Endodermal cell (in vitro differentiated cells): ENCODE measurements around the gene FAM209B. TPM values are rescaled to one million over a fixed set of nuclear protein-coding genes. Genes with fewer than 3 reads are reported as not detected.

Source experiments
- DNase-seq: peaks from one replicate; pipeline ENCODE4 v3.0.0-alpha.2; 2017
- H3K27ac ChIP-seq: 2 replicates; pipeline ENCODE4 v1.5.1; 2013; ENCODE audit warnings: mild to moderate bottlenecking, low read depth, low read length, moderate library complexity
- H3K27me3 ChIP-seq: 2 replicates; pipeline ENCODE4 v1.6.1; 2013; ENCODE audit warnings: mild to moderate bottlenecking, low read length, moderate library complexity; ENCODE audit not compliant: insufficient read depth, control insufficient read depth, poor library complexity, severe bottlenecking
- H3K36me3 ChIP-seq: 2 replicates; pipeline ENCODE4 v1.7.0; 2013; ENCODE audit warnings: mild to moderate bottlenecking, low read length, moderate library complexity; ENCODE audit not compliant: control insufficient read depth, insufficient read depth
- H3K4me1 ChIP-seq: one replicate; pipeline ENCODE4 v1.7.0; 2013; ENCODE audit warnings: low read length; ENCODE audit not compliant: control insufficient read depth, insufficient read depth
- H3K4me3 ChIP-seq: 2 replicates; pipeline ENCODE4 v1.5.1; 2013; ENCODE audit warnings: mild to moderate bottlenecking, low read length, moderate library complexity
- H3K9ac ChIP-seq: 2 replicates; pipeline ENCODE4 v1.6.1; 2013; ENCODE audit warnings: mild to moderate bottlenecking, low read length, moderate library complexity; ENCODE audit not compliant: poor library complexity, severe bottlenecking; ENCODE audit errors: extremely low read depth
- H3K9me3 ChIP-seq: 2 replicates; pipeline ENCODE4 v1.6.1; 2013; ENCODE audit warnings: mild to moderate bottlenecking, low read length, moderate library complexity; ENCODE audit not compliant: control insufficient read depth
- H3K27ac Mint-ChIP-seq: 2 replicates; pipeline ENCODE4 v1.8.0; 2020; ENCODE audit warnings: mixed read lengths
- H3K27me3 Mint-ChIP-seq: 2 replicates; pipeline ENCODE4 v1.8.0; 2021; ENCODE audit warnings: mild to moderate bottlenecking, mixed read lengths; ENCODE audit not compliant: insufficient read depth
- H3K36me3 Mint-ChIP-seq: 2 replicates; pipeline ENCODE4 v1.8.0; 2020; ENCODE audit warnings: low read depth, mixed read lengths
- H3K4me1 Mint-ChIP-seq: 2 replicates; pipeline ENCODE4 v1.8.0; 2020; ENCODE audit warnings: mixed read lengths
- H3K4me3 Mint-ChIP-seq: 2 replicates; pipeline ENCODE4 v1.8.0; 2020; ENCODE audit warnings: mild to moderate bottlenecking, moderate library complexity, mixed read lengths
- H3K9me3 Mint-ChIP-seq: 2 replicates; pipeline ENCODE4 v1.8.0; 2020; ENCODE audit warnings: mild to moderate bottlenecking, mixed read lengths
- WGBS, 2 experiments: methylation state at CpG; one replicate each; pipeline versions ENCODE4 v1.1.5 to v1.1.7; 2013; ENCODE audit warnings: missing lambda C conversion rate in 2 of 2, mixed read lengths in 1 of 2; ENCODE audit not compliant: insufficient coverage in 1 of 2, insufficient read length in 1 of 2; 5-methylcytosine and 5-hydroxymethylcytosine counted together
- total RNA-seq, 2 donors: library from RNA; stranded (reverse); fragmentation: NEBNext Ultra II Directional in 1 of 2; extraction: Animal tissue kit (Norgen Biotek cat#: 25700) in 1 of 2; gene quantifications; 2 replicates in 1 of 2; 3 replicates in 1 of 2; pipeline ENCODE4 v1.2.1, GENCODE V29; 2021
- TF ChIP-seq, protein P1 (sequence below): fragments of 200-600 bp; sonication (generic); conservative IDR thresholded peaks from 2 replicates; pipeline ENCODE4 v1.5.0; 2021; ENCODE audit warnings: antibody characterized with exemption, mild to moderate bottlenecking

FAM209B gene
- total RNA-seq, 2 donors from 2014 or later = 0.77 TPM; not detected in 1

- Mint-ChIP-seq H3K27me3 (no peaks in the 10 kb centered on the region), H3K4me3 (no peak overlapping the region), H3K36me3 (peaks cover 72% of the 10 kb centered on the region), H3K4me1 (no peaks in the 10 kb centered on the region), H3K27ac (no peak overlapping the region), H3K9me3 (peaks cover 38% of the 10 kb centered on the region)
- DNase-seq = no peak
- H3K36me3 ChIP-seq = peaks cover 59% of the 10 kb centered on the region
- no peak overlapping the region for H3K27ac ChIP-seq
- H3K27me3 ChIP-seq = no peaks in the 10 kb centered on the region
- H3K9me3 ChIP-seq = peaks cover 32% of the 10 kb centered on the region
- H3K4me3 ChIP-seq = no peak overlapping the region
- no peak overlapping the region for H3K9ac ChIP-seq
- TF ChIP-seq, protein P1, sequence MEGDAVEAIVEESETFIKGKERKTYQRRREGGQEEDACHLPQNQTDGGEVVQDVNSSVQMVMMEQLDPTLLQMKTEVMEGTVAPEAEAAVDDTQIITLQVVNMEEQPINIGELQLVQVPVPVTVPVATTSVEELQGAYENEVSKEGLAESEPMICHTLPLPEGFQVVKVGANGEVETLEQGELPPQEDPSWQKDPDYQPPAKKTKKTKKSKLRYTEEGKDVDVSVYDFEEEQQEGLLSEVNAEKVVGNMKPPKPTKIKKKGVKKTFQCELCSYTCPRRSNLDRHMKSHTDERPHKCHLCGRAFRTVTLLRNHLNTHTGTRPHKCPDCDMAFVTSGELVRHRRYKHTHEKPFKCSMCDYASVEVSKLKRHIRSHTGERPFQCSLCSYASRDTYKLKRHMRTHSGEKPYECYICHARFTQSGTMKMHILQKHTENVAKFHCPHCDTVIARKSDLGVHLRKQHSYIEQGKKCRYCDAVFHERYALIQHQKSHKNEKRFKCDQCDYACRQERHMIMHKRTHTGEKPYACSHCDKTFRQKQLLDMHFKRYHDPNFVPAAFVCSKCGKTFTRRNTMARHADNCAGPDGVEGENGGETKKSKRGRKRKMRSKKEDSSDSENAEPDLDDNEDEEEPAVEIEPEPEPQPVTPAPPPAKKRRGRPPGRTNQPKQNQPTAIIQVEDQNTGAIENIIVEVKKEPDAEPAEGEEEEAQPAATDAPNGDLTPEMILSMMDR = no peak
- WGBS, 2 experiments = 94 to 97% methylated on average over 5 to 8 of the region's 8 CpGs
- no peaks in the 10 kb centered on the region for H3K4me1 ChIP-seq
Measured at GRCh38 chr20:56517641-56518040, 15.4 kb upstream of the FAM209B start.

- Histone ChIP-seq H3K27me3 (no peaks in the 10 kb centered on the region), H3K27ac (no peak overlapping the region), H3K4me3 (no peak overlapping the region), H3K36me3 (peaks cover 57% of the 10 kb centered on the region), H3K9ac (no peak overlapping the region), H3K9me3 (peaks cover 32% of the 10 kb centered on the region), H3K4me1 (no peaks in the 10 kb centered on the region)
- Mint-ChIP-seq H3K4me1 (no peaks in the 10 kb centered on the region), H3K9me3 (peaks cover 38% of the 10 kb centered on the region), H3K4me3 (no peak overlapping the region), H3K27ac (no peak overlapping the region), H3K27me3 (no peaks in the 10 kb centered on the region), H3K36me3 (peaks cover 70% of the 10 kb centered on the region)
- TF ChIP-seq, protein P1 = no peak
- 95 to 96% methylated on average over 13 to 14 of the region's 14 CpGs for WGBS, 2 experiments
- no peak for DNase-seq
Measured at GRCh38 chr20:56518126-56518525, 14.9 kb upstream of the FAM209B start.

- Mint-ChIP-seq H3K36me3 (peaks cover 64% of the 10 kb centered on the region), H3K4me1 (no peaks in the 10 kb centered on the region), H3K9me3 (peaks cover 38% of the 10 kb centered on the region), H3K27me3 (no peaks in the 10 kb centered on the region), H3K27ac (no peak overlapping the region), H3K4me3 (no peak overlapping the region)
- no peaks in the 10 kb centered on the region for H3K27me3 ChIP-seq
- no peak overlapping the region for H3K27ac ChIP-seq
- peaks cover 32% of the 10 kb centered on the region for H3K9me3 ChIP-seq
- 95 to 100% methylated on average over 6 to 10 of the region's 10 CpGs for WGBS, 2 experiments
- H3K4me1 ChIP-seq = no peaks in the 10 kb centered on the region
- H3K36me3 ChIP-seq = peaks cover 53% of the 10 kb centered on the region
- TF ChIP-seq, protein P1 = no peak
- DNase-seq = no peak
- no peak overlapping the region for H3K4me3 ChIP-seq
- H3K9ac ChIP-seq = no peak overlapping the region
Measured at GRCh38 chr20:56518721-56519398, 14.2 kb upstream of the FAM209B start.
